Measurements from ENCODE around the gene HOXD11. TPM values are rescaled to one million over a fixed set of nuclear protein-coding genes. Genes with fewer than 3 reads are reported as not detected.

HOXD11 gene
- total and polyA plus RNA-seq, 9 of the 15 experiments (the other 6 are each of a cell fraction or from before 2014, with no cell fraction given): not detected

GRCh38 chr2:176124110-176124946, 17.2 kb downstream of the HOXD11 start:
- Histone ChIP-seq H3K27me3 (ENCODE audit: control insufficient read depth in 2 of 2, insufficient read depth in 2 of 2, low read length in 2 of 2) (peaks cover 76 to 78% of the 10 kb centered on the region in 2 experiments), H2AFZ (ENCODE audit: low read depth, low read length) (no peak overlapping the region), H3K9ac (ENCODE audit: insufficient read depth in 1 of 2, low read depth in 2 of 2, low read length in 2 of 2) (no peak overlapping the region), H3K79me2 (ENCODE audit: control insufficient read depth, insufficient read depth, low read length) (no peaks in the 10 kb centered on the region), H3K27ac (ENCODE audit: extremely low read depth, low read depth, low read length) (no peak overlapping the region), H4K20me1 (replicated peaks; ENCODE audit: control insufficient read depth, insufficient read depth, low read length) (0 out of 2 replicates have a peak, but pooled peaks cover 6% of the 10 kb centered on the region), H3K4me1 (replicated peaks in 1 of 2; ENCODE audit: control insufficient read depth in 2 of 2, insufficient read depth in 2 of 2, low read length in 2 of 2) (peaks cover 0 to 26% of the 10 kb centered on the region in 2 experiments; a peak in 2 of 5 replicates), H3K36me3 (ENCODE audit: control insufficient read depth, insufficient read depth, low read length) (no peaks in the 10 kb centered on the region), H3K9me3 (replicated peaks; ENCODE audit: control insufficient read depth, insufficient read depth, low read depth, low read length) (no peaks in the 10 kb centered on the region), H3K9me1 (ENCODE audit: control insufficient read depth, insufficient read depth, low read length) (no peaks in the 10 kb centered on the region), H3K4me2 (ENCODE audit: insufficient read depth, low read length) (no peak overlapping the region), H3K4me3 (no peak overlapping the region)
- TF ChIP-seq EGR1 (conservative IDR thresholded peaks at IDR 0.05) (0 out of 2 replicates have a peak, but pooled peaks have one; percentile 23), ZNF134 (CRISPR knock-in tag; conservative IDR thresholded peaks at IDR 0.05) (no peak), HNRNPUL1 (IDR thresholded peaks at IDR 0.05; ENCODE audit: low read length) (no peak), MCM5 (IDR thresholded peaks at IDR 0.05; ENCODE audit: low read depth) (no peak), ZNF561 (CRISPR knock-in tag; conservative IDR thresholded peaks at IDR 0.05) (no peak), HEY1 (CRISPR knock-in tag; IDR thresholded peaks at IDR 0.05; ENCODE audit: borderline replicate concordance) (no peak), ELF4 (CRISPR knock-in tag; IDR thresholded peaks at IDR 0.05) (no peak), ZNF316 (IDR thresholded peaks at IDR 0.05) (0 out of 2 replicates have a peak, but pooled peaks have one; percentile 16)
- intact Hi-C loops (cut with micrococcal nuclease): no loop called here
- in situ Hi-C loops (cut with MboI): no loop called here
- FAIRE-seq (no peak), DNase-seq (ENCODE audit: extremely low read depth in 1 of 4, low spot score in 3 of 4) (no peak), ATAC-seq (no peak)
- 1% methylated on average over 34 of the region's 34 CpGs for WGBS (ENCODE audit: insufficient coverage, low coverage, missing lambda C conversion rate)
- ChIA-PET CTCF (ENCODE audit: low intra/inter-chr PET ratio) (interaction anchor here (1.1 kb wide), 1 partner anchor 1023 kb away, joined by 3 read pairs; no protein-coding TSS in a partner anchor), POLR2A (interaction anchor here (0.6 kb wide), 1 partner anchor 1471 kb away, joined by 3 read pairs; no protein-coding TSS in a partner anchor)
- BruUV-seq (replicated peaks): no TSS peak

All from K562 (cell line).